CD4-positive, alpha-beta T cell (primary cell): ENCODE data around the gene CMIP. TPM values are rescaled to one million over a fixed set of nuclear protein-coding genes. Genes with fewer than 3 reads are reported as not detected.

ENCODE experiments used
- ATAC-seq: fragments of 200-7000 bp; cut with Tn5 transposase; one replicate; pipeline ENCODE4 v1.10.0; 2022; ENCODE audit warnings: mild to moderate bottlenecking; ENCODE audit not compliant: poor library complexity
- CTCF ChIA-PET: fragments of 350-600 bp; sonication (Branson Sonifier 250); formaldehyde crosslinking; loops from one replicate; lab custom pipeline; 2021; ENCODE audit warnings: antibody characterized with exemption, inconsistent platforms; lab: Charles Lee
- POLR2A ChIA-PET: fragments of 350-600 bp; sonication (Branson Sonifier 250); formaldehyde crosslinking; loops from one replicate; lab custom pipeline; 2021; ENCODE audit warnings: antibody characterized with exemption, inconsistent platforms; lab: Charles Lee
- DNase-seq, 14 experiments: peaks; one replicate each; pipeline ENCODE4 v3.0.0-alpha.2; 2013 to 2020; ENCODE audit warnings: mixed read lengths in 2 of 14
- H3K27ac ChIP-seq, 2 donors: one replicate each; pipeline versions ENCODE4 v1.5.1 to v1.7.0; 2013; ENCODE audit warnings: low read length in 2 of 2, low read depth in 1 of 2, mild to moderate bottlenecking in 1 of 2
- H3K27me3 ChIP-seq, 2 experiments: 1 replicate in 1 of 2; 2 replicates in 1 of 2; pipeline versions ENCODE4 v1.6.1 to v1.7.0; 2013; ENCODE audit warnings: low read length in 2 of 2, control low read depth in 1 of 2, mild to moderate bottlenecking in 1 of 2, moderate library complexity in 1 of 2; ENCODE audit not compliant: insufficient read depth in 2 of 2, control insufficient read depth in 1 of 2
- H3K36me3 ChIP-seq: one replicate; pipeline ENCODE4 v1.6.1; 2013; ENCODE audit warnings: low read length, control low read depth; ENCODE audit not compliant: insufficient read depth
- H3K4me1 ChIP-seq: one replicate; pipeline ENCODE4 v1.6.1; 2013; ENCODE audit warnings: low read length, control low read depth; ENCODE audit not compliant: insufficient read depth
- H3K4me3 ChIP-seq: one replicate; pipeline ENCODE4 v1.5.1; 2013; ENCODE audit warnings: mild to moderate bottlenecking, low read length, moderate library complexity
- H3K9me3 ChIP-seq, 2 experiments: 1 replicate in 1 of 2; 2 replicates in 1 of 2; pipeline versions ENCODE4 v1.6.1 to v1.7.0; 2013; ENCODE audit warnings: low read length in 2 of 2, mild to moderate bottlenecking in 2 of 2, control low read depth in 1 of 2, moderate library complexity in 1 of 2; ENCODE audit not compliant: control insufficient read depth in 1 of 2, insufficient read depth in 1 of 2
- H3K27ac Mint-ChIP-seq: one replicate; pipeline ENCODE4 v1.8.0; 2020; ENCODE audit warnings: mixed read lengths
- H3K27me3 Mint-ChIP-seq: one replicate; pipeline ENCODE4 v1.8.0; 2021; ENCODE audit warnings: mixed read lengths
- H3K36me3 Mint-ChIP-seq: one replicate; pipeline ENCODE4 v1.8.0; 2021; ENCODE audit warnings: low read depth, mixed read lengths
- H3K4me1 Mint-ChIP-seq: one replicate; pipeline ENCODE4 v1.8.0; 2021; ENCODE audit warnings: low read depth, mixed read lengths
- H3K4me3 Mint-ChIP-seq: one replicate; pipeline ENCODE4 v1.8.0; 2020; ENCODE audit warnings: mild to moderate bottlenecking, mixed read lengths
- H3K9me3 Mint-ChIP-seq: one replicate; pipeline ENCODE4 v1.8.0; 2020; ENCODE audit warnings: mixed read lengths
- intact Hi-C, 2 experiments: fragments of 100-400 bp; cut with DNase I in 1 of 2; cut with micrococcal nuclease in 1 of 2; formaldehyde crosslinking; loops; one replicate each; pipeline versions ENCODE4 v1.15.1 to v1.9.0; 2023 to 2025; cut with DNase I, micrococcal nuclease
- total RNA-seq, 174 experiments: library from RNA in 2 of 174; stranded (reverse) in 2 of 174; gene quantifications; one replicate each; pipeline ENCODE4 v1.2.3 and lab custom pipeline; 2021 to 2026
- TF ChIP-seq, protein P1 (sequence below): fragments of 200-600 bp; IDR thresholded peaks from one replicate; pipeline ENCODE4 v1.8.0; 2022; ENCODE audit warnings: antibody characterized with exemption, mild to moderate bottlenecking

CMIP gene
- total RNA-seq, 2 experiments from 2014 or later, result 33.5 to 35.3 TPM

DNA sequence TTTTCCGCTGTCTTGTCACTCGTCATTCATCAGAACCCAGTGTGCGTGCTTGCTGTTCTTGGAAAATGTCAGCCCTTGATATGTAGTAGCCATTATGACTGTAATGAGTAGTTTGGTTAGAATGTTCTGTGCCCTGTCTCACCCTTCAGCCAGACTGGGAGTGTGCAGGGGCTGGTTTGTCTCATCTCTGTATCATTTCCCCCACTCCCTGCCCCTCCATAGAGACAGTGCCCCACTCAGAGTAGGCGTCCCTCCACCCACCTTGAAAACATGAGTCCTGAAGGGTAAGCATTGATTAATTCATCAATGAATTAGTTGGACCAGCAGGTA lies 197.5 kb downstream of the CMIP start:
- TF ChIP-seq, protein P1, sequence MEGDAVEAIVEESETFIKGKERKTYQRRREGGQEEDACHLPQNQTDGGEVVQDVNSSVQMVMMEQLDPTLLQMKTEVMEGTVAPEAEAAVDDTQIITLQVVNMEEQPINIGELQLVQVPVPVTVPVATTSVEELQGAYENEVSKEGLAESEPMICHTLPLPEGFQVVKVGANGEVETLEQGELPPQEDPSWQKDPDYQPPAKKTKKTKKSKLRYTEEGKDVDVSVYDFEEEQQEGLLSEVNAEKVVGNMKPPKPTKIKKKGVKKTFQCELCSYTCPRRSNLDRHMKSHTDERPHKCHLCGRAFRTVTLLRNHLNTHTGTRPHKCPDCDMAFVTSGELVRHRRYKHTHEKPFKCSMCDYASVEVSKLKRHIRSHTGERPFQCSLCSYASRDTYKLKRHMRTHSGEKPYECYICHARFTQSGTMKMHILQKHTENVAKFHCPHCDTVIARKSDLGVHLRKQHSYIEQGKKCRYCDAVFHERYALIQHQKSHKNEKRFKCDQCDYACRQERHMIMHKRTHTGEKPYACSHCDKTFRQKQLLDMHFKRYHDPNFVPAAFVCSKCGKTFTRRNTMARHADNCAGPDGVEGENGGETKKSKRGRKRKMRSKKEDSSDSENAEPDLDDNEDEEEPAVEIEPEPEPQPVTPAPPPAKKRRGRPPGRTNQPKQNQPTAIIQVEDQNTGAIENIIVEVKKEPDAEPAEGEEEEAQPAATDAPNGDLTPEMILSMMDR, result no peak
- ATAC-seq (no peak), DNase-seq (no peak)
- Mint-ChIP-seq H3K9me3 (no peaks in the 10 kb centered on the region), H3K27ac (no peak overlapping the region), H3K4me1 (peaks cover 31% of the 10 kb centered on the region), H3K27me3 (no peaks in the 10 kb centered on the region), H3K4me3 (no peak overlapping the region), H3K36me3 (peaks cover 4% of the 10 kb centered on the region)
- ChIA-PET POLR2A (no interaction called here), CTCF (no interaction called here)
- no peaks in the 10 kb centered on the region for H3K27me3 ChIP-seq
- intact Hi-C loops, result no loop called here
- H3K4me1 ChIP-seq, result peaks cover 3% of the 10 kb centered on the region
- no peak overlapping the region for H3K27ac ChIP-seq
- H3K4me3 ChIP-seq, result no peak overlapping the region
- H3K36me3 ChIP-seq, result peaks cover 6% of the 10 kb centered on the region
- H3K9me3 ChIP-seq, result no peaks in the 10 kb centered on the region

DNA sequence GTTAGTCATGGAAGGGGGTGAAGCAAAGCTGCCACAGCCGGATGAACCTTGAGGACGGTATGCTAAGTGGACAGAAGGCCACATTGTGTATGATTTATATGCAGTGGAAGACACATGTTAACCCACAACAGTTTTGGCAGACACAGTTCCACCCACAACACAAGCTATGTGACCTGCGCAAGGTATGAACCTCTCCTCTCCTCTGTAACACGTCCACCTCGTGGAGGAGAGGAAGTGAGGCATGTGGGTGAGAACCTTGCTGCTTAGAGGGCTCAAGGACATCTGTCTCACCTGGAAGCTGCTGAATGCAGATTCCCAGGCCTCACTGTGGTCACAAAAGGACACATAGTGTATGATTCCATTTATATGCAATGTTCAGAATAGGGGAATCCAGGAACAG lies 198.3 kb downstream of the CMIP start:
- H3K4me3 ChIP-seq, result no peak overlapping the region
- TF ChIP-seq, protein P1, result no peak
- ATAC-seq (no peak), DNase-seq (no peak)
- H3K27ac ChIP-seq, result no peak overlapping the region
- ChIA-PET POLR2A (no interaction called here), CTCF (no interaction called here)
- H3K36me3 Mint-ChIP-seq, result peaks cover 4% of the 10 kb centered on the region
- no peaks in the 10 kb centered on the region for H3K9me3 ChIP-seq
- H3K36me3 ChIP-seq, result peaks cover 6% of the 10 kb centered on the region
- intact Hi-C loops, result no loop called here
- H3K9me3 Mint-ChIP-seq, result no peaks in the 10 kb centered on the region
- H3K27ac Mint-ChIP-seq, result no peak overlapping the region
- H3K4me1 Mint-ChIP-seq, result peaks cover 25% of the 10 kb centered on the region
- H3K4me3 Mint-ChIP-seq, result no peak overlapping the region
- H3K4me1 ChIP-seq, result peaks cover 3% of the 10 kb centered on the region
- no peaks in the 10 kb centered on the region for H3K27me3 ChIP-seq
- H3K27me3 Mint-ChIP-seq, result no peaks in the 10 kb centered on the region

DNA sequence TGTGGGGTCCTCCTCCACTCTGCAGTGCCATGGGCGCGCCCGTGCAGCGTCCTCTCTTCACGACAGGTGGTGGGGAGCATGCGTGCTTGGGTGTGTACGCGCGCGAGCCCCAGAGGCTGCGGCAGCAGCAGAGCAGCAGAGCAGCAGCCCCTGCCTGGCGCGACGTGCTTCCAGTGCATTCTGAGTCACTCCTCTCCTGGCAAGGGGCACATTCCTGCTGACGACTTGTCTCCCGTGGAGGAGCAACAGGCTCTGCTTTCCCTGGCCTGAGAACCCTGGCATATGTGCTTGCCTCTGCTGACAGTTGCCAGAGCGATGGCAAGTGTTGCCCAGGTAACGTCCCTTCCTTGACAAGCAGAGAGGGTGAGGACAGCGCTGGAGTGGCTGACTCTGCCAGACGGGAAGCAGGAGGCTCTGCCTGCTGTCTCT lies 200.7 kb downstream of the CMIP start:
- POLR2A ChIA-PET, result no interaction called here
- no peaks in the 10 kb centered on the region for H3K9me3 Mint-ChIP-seq
- H3K36me3 Mint-ChIP-seq, result peaks cover 13% of the 10 kb centered on the region
- Histone ChIP-seq H3K27ac (no peak overlapping the region), H3K36me3 (peaks cover 6% of the 10 kb centered on the region), H3K4me1 (peaks cover 3% of the 10 kb centered on the region), H3K9me3 (no peaks in the 10 kb centered on the region), H3K4me3 (no peak overlapping the region), H3K27me3 (no peaks in the 10 kb centered on the region)
- H3K4me3 Mint-ChIP-seq, result no peak overlapping the region
- no peak overlapping the region for H3K27ac Mint-ChIP-seq
- TF ChIP-seq, protein P1, result no peak
- H3K4me1 Mint-ChIP-seq, result peaks cover 18% of the 10 kb centered on the region
- ATAC-seq (no peak), DNase-seq (no peak)
- intact Hi-C loops, result no loop called here
- H3K27me3 Mint-ChIP-seq, result no peaks in the 10 kb centered on the region
- CTCF ChIA-PET, result no interaction called here
